ENCODE measurements around the gene MAN2B1. TPM values are rescaled to one million over a fixed set of nuclear protein-coding genes. Genes with fewer than 3 reads are reported as not detected.
A peak's percentile ranks its signal among the peaks of the same experiment; 100 is the strongest.

MAN2B1 gene
- total and polyA plus RNA-seq, 2 of the 8 experiments (the other 6 are each of a cell fraction or from before 2014, with no cell fraction given) = 55.3 to 76.3 TPM

- no peak for DNase-seq (ENCODE audit: low read depth in 1 of 2, low spot score in 2 of 2)
- H3K56ac ChIP-seq (replicated peaks; ENCODE audit: insufficient read length, low read depth, low read length) = no peak overlapping the region
- no peak overlapping the region for H2BK5ac ChIP-seq (ENCODE audit: low read depth, low read length)
- H2AK5ac ChIP-seq (ENCODE audit: low read depth, low read length) = no peak overlapping the region
- no peaks in the 10 kb centered on the region for H3K9me3 ChIP-seq (ENCODE audit: insufficient read depth in 2 of 2, low read depth in 1 of 2, low read length in 1 of 2)
- no peak overlapping the region for H2BK15ac ChIP-seq (ENCODE audit: low read length)
- no peaks in the 10 kb centered on the region for H3K27me3 ChIP-seq (replicated peaks in 1 of 4; ENCODE audit: control insufficient read depth in 3 of 4, extremely low read depth in 1 of 4, insufficient read depth in 3 of 4, low read length in 3 of 4)
- H3K27ac ChIP-seq (ENCODE audit: low read depth, low read length) = no peak overlapping the region
- H3K18ac ChIP-seq (ENCODE audit: extremely low read depth, low read length) = no peak overlapping the region
- no peak overlapping the region for H2BK20ac ChIP-seq (ENCODE audit: low read length)
- H3K4me3 ChIP-seq (ENCODE audit: extremely low read depth in 1 of 4, insufficient read depth in 2 of 4, low read depth in 3 of 4, low read length in 4 of 4) = peak overlapping the region; percentile 68 to 87 (median 82); a peak in 6 of 8 replicates
- H3K4ac ChIP-seq (replicated peaks; ENCODE audit: insufficient read length, low read depth, low read length) = no peak overlapping the region
- no peak overlapping the region for H3K14ac ChIP-seq (ENCODE audit: insufficient read length)
- H2BK120ac ChIP-seq (replicated peaks; ENCODE audit: low read depth, low read length) = peak overlapping the region; percentile 24
- no peak overlapping the region for H4K91ac ChIP-seq (replicated peaks; ENCODE audit: insufficient read length, low read length)
- peak overlapping the region in 2 of 4 experiments; percentile 8 to 69; a peak in 2 of 7 replicates for H3K9ac ChIP-seq (replicated peaks in 1 of 4; ENCODE audit: extremely low read depth in 1 of 4, low read depth in 3 of 4, low read length in 3 of 4)
- no peaks in the 10 kb centered on the region for H3K79me2 ChIP-seq (ENCODE audit: control insufficient read depth in 1 of 2, insufficient read depth in 2 of 2, low read length in 2 of 2)
- peaks cover 0 to 5% of the 10 kb centered on the region in 2 experiments for H4K20me1 ChIP-seq (replicated peaks in 1 of 2; ENCODE audit: control insufficient read depth in 1 of 2, insufficient read depth in 2 of 2, low read length in 2 of 2)
- peaks cover 0 to 4% (median 3%) of the 10 kb centered on the region in 4 experiments; a peak in 2 of 7 replicates for H3K4me1 ChIP-seq (replicated peaks in 1 of 4; ENCODE audit: control insufficient read depth in 3 of 4, insufficient read depth in 4 of 4, low read length in 3 of 4)
- no peak overlapping the region for H4K5ac ChIP-seq (ENCODE audit: insufficient read length, low read depth, low read length)
- H2BK12ac ChIP-seq (ENCODE audit: low read depth, low read length) = no peak overlapping the region
- WGBS, 2 experiments (ENCODE audit: extremely low coverage in 1 of 2, insufficient coverage in 1 of 2, insufficient read length in 1 of 2, insufficient replicate concordance in 2 of 2, low coverage in 1 of 2, low lambda C conversion rate in 2 of 2, missing lambda C conversion rate in 1 of 2) = 92% methylated on average over 1 of the region's 1 CpG; no CpG with 5 or more reads in 1 of the 2 experiments
- H3K23ac ChIP-seq (ENCODE audit: insufficient read length) = no peak overlapping the region
- no peaks in the 10 kb centered on the region for H3K79me1 ChIP-seq (ENCODE audit: low read depth, low read length)
- POLR2A ChIA-PET (ENCODE audit: partially characterized antibody) = interaction anchor here (1.3 to 9.2 kb wide), 5 partner anchors 8 to 27 kb away, joined by 6 to 93 read pairs (median 35); partner anchors contain the start of genes DHPS, GNG14 and TNPO2
- H3K36me3 ChIP-seq (ENCODE audit: control insufficient read depth in 2 of 4, insufficient read depth in 4 of 4, low read length in 3 of 4) = peaks cover 0 to 17% (median 6%) of the 10 kb centered on the region in 4 experiments; a peak in 5 of 8 replicates
- H3K23me2 ChIP-seq (ENCODE audit: low read depth, low read length) = peaks cover 7% of the 10 kb centered on the region; the same call in 1 of the 2 replicates
- CTCF ChIA-PET (ENCODE audit: partially characterized antibody) = interaction anchor here (0.6 to 1.4 kb wide), 6 partner anchors 10 to 152 kb away, joined by 3 to 5 read pairs (median 4); no protein-coding TSS in a partner anchor
- FAIRE-seq = no peak
- H4K8ac ChIP-seq (ENCODE audit: extremely low read depth, insufficient read depth, low read length) = no peak overlapping the region
- peak overlapping the region; percentile 78 to 95 for H3K4me2 ChIP-seq (ENCODE audit: insufficient read depth in 1 of 2, low read depth in 2 of 2, low read length in 2 of 2)
- no peak overlapping the region for H2AFZ ChIP-seq (ENCODE audit: low read length)
- TF ChIP-seq ATF3 (IDR thresholded peaks at IDR 0.05; ENCODE audit: insufficient read depth, low read depth, low read length) (no peak), GABPA (IDR thresholded peaks at IDR 0.05; ENCODE audit: borderline replicate concordance, insufficient read depth, low read length) (no peak), RXRA (IDR thresholded peaks at IDR 0.05; ENCODE audit: insufficient read depth, low read depth, low read length) (no peak), SIRT6 (IDR thresholded peaks at IDR 0.05; ENCODE audit: low read length) (no peak), RBBP5 (IDR thresholded peaks at IDR 0.05; ENCODE audit: borderline replicate concordance, low read depth, low read length) (no peak), NRF1 (IDR thresholded peaks at IDR 0.05; ENCODE audit: low read depth, low read length) (no peak), HDAC2 (IDR thresholded peaks at IDR 0.05; ENCODE audit: borderline replicate concordance in 1 of 2, low read depth in 2 of 2, low read length in 2 of 2) (no peak), SP2 (IDR thresholded peaks at IDR 0.05; ENCODE audit: low read length) (no peak), GTF2F1 (IDR thresholded peaks at IDR 0.05; ENCODE audit: borderline replicate concordance, low read depth, low read length) (no peak), JUND (IDR thresholded peaks at IDR 0.05; ENCODE audit: low read length) (no peak), SIX5 (IDR thresholded peaks at IDR 0.05; ENCODE audit: low read depth, low read length) (no peak), TCF12 (IDR thresholded peaks at IDR 0.05; ENCODE audit: low read depth, low read length) (no peak), CTBP2 (IDR thresholded peaks at IDR 0.05; ENCODE audit: borderline replicate concordance, insufficient read depth, insufficient read length, low read length) (no peak)
Observed at GRCh38 chr19:12695514-12695913, 29.0 kb upstream of the MAN2B1 start.
